Stimulated activated CD8-positive, alpha-beta memory T cell treated with anti-CD3 and anti-CD28 coated beads, Interleukin-12 subunit alpha, Interleukin-12 subunit beta, amount 100 ng/mL, for 24 hours (primary cell): ENCODE measurements around the gene ACTN2.

ENCODE experiments used
- DNase-seq: peaks from one replicate; pipeline ENCODE4 v3.0.0-alpha.2; 2020; ENCODE audit errors: extremely low read depth

ACTN2 gene

GRCh38 chr1:236691348-236691747 is 5.0 kb downstream of the ACTN2 start:
- no peak for DNase-seq

DNA sequence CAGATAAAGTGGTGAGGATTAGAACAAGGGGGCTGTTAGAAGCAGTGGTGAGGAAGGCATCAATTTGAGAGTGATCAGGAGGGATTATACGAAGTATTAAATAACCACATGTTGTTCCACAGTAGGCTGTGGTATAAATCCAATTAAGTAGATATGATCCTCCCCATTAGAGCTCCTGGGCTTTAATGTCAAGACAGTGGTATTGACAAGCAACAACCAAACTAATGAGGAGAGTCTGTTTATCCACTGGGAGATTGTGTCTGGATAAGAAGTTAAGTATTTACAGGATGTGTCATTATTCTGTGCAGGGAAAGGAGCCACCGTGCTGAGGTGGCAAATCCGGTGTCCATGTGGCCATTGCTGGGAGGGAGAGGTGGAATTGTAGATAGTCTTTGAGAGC is 5.8 kb downstream of the ACTN2 start:
- no peak for DNase-seq

GRCh38 chr1:236692742-236693141 is 6.4 kb downstream of the ACTN2 start:
- no peak for DNase-seq

DNA sequence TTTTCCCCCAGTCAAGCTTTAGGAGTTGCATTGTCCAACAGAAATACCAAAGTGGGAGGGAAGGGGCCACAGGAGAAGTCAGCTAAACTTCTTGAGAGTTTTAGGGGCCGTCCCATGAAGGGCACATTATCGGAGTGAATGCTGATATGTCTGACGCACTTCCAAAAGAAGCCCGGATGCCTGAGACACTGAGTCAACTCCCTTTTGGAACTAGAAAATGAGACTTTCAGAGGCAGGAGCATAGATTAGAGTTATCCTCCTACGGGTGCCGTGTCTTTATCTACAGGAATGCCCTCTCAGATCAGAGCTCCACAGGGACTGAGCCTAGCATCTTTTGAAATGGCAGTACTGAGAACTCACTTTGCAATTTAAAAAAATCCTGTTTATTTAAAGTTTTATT is 13.1 kb downstream of the ACTN2 start:
- DNase-seq = no peak

GRCh38 chr1:236700903-236701302 is 14.6 kb downstream of the ACTN2 start:
- DNase-seq = no peak

DNA sequence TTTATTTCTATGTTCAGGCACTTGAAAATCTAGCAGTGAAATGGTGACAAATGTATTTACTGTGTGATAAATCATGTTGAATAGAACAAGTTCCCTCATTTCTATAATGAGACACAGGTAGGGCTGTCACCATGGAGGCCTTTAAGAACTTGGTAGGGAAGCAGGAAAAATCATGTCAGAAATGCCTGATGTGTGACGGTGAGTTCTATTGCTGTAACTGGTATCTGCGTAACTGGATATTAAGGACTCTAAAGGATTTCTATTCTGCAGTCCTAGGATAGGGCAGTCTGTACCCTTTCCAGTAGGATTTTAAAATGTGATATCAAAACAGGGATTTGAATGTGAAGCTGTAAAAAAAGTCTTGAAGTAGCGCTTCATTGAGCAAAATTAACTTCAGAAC is 15.5 kb downstream of the ACTN2 start:
- DNase-seq = no peak

- no peak for DNase-seq
Measured at GRCh38 chr1:236702791-236703394, 16.6 kb downstream of the ACTN2 start.

- no peak for DNase-seq
Measured at GRCh38 chr1:236705771-236706170, 19.5 kb downstream of the ACTN2 start.

GRCh38 chr1:236706183-236706582 is 19.9 kb downstream of the ACTN2 start:
- no peak for DNase-seq

GRCh38 chr1:236710328-236710892 is 24.1 kb downstream of the ACTN2 start:
- no peak for DNase-seq

- DNase-seq = no peak
Measured at GRCh38 chr1:236716160-236716559, 29.9 kb downstream of the ACTN2 start.

DNA sequence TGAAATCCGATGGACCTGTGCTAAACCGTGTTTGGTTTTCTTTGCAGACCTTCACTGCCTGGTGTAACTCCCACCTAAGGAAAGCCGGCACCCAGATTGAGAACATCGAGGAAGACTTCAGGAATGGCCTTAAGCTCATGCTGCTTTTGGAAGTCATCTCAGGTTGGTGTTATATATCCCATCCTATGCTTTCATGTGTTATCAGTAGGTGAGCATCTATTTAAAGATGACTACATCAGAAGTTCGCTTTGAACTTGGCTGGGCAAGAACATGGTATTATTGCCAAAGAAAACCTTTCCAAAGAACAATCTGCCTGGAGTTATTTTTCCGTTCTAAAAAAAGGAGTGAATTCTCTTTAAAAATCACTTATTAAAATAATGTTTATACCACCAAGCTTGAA is 31.5 kb downstream of the ACTN2 start:
- DNase-seq = no peak

DNA sequence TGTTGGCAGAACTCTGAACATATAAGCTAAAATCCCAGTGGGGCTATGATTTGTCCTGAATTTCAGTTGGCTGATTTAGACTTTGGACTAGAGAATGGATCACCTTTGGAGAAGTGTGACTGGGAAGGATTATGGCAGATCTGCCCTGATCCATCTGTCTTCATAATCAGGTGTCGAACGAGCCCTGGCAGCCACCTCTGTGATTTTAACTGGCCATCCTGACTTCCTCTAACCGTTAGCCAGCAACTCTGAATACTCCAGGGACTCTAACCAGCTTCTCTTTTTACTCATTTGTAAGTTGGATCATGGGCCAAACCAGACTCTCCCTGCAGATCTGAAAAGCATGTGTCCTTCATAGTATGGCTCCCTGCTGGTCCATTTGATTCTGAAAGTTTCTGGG is 32.0 kb downstream of the ACTN2 start:
- no peak for DNase-seq

DNA sequence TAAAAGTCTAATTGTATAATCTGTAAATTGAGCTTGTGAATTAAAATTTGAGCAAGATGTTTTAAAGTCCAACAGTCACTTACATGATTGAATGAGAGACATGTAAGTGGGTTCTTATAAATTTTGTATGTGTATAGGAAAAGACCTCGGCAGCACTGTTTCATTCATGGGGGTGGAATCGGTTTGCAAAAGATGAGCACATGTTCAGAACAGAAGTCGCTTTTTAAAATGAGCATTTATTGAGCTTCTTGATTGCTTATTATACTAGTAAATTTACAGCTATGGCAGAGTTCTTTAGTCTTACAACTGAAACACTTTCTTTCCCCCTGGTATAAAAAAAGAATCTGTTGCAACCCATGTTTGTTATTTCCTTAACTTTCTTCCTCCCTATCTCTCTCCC is 33.9 kb downstream of the ACTN2 start:
- no peak for DNase-seq

DNA sequence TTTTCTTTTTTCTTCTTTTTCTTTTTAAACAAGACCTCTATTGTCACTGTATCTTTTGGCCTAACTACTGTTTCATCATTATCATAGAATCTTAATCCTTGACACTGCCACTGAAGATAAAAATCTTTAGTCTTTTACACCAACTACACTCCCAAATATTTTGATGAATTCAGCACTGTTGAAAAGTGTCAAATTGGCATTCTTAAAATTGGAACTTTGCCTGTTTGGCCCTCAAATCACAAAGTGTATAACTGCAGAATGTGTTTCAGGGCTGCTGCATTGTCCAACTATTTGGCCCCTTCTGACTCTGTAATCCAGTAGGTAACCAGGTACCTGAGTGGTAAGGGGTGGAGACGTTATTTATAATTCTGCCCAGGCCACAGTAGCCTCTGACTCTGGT is 34.3 kb downstream of the ACTN2 start:
- no peak for DNase-seq

DNA sequence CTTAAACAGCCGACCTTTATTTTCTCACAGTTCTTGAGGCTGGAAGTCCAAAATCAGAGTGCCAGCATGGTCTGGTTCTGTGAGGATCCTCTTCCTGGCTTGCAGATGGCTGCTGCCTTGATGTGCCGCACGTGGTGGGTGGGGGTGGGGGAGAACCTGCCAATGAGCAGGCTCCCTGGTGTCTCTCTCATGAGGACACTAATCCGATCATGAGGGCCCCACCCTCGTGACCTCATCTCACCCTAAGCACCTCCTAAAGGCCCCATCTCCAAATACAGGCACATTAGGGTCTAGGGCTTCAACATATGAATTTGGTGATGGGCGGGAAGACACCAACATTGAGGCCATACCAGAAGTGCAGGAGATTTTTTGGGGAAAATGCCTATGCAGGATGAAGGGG is 37.8 kb downstream of the ACTN2 start:
- DNase-seq = no peak

GRCh38 chr1:236724506-236724905 is 38.2 kb downstream of the ACTN2 start:
- no peak for DNase-seq

- DNase-seq = no peak
Measured at GRCh38 chr1:236725668-236726067, 39.4 kb downstream of the ACTN2 start.

- no peak for DNase-seq
Measured at GRCh38 chr1:236727521-236727920, 41.2 kb downstream of the ACTN2 start.

DNA sequence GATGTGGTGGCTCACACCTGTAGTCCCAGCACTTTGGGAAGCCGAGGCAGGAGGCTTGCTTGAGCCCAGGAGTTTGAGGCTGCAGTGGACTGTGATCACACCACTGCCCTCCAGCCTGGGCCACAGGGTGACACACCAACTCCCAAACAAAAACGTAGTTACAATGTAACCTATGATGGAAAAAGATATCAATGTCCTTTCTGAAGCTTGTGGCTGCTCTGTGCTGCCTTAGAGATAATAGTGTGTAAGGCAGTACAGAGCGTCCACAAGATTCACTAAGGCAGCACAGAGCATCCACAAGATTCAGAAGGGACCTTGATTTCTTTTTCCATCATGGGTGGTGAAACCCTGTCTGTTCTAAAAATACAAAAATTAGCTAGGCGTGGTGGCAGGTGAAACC is 42.5 kb downstream of the ACTN2 start:
- no peak for DNase-seq

DNA sequence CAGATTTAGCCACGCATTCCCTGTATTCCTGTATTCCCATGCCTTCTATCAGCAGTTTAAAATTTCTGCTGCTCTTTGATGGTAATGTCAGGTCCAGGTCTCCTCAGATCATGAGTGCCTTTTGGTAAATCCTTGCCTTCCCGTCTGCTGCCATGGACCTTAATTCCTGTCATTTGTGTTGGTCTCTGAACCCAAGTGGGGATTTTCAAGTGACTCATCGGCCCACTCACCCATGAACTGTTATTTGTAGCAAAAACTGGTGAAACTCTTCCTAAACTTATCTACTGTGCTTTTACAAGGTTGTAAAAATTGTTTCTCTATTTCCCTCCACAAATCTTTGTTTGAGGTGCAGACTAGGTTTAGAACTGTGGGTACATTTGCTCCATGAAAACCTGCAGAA is 47.4 kb downstream of the ACTN2 start:
- no peak for DNase-seq

DNA sequence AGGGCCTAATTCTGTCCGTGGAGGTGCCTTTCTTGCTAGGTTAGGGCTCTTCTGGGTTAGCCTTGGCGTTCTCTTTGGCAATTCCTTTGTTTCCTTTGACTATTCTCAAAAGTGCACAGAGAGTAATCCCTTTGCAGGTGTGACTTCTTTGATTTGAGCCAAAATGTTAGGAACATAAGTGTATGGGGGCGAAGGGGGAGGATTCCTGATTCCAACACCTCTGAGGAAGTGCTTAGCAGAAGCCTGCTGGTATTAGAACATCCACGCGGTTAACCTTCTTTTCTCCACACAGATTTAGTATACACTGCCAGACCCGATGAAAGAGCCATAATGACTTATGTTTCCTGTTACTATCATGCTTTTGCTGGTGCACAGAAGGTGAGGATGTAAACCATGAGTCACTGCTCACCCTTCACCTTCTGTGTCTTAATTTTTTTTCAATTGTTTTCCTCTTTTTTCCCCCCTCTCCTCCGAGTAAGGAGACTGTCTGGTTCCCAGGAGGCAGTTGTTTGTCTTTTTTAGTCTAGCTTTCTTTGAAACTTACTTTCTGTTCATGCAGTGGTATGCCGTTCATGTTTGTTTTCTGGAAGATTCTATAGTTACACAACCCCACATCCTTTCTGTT is 48.0 kb downstream of the ACTN2 start:
- DNase-seq = no peak

GRCh38 chr1:236736761-236737160 is 50.5 kb downstream of the ACTN2 start:
- no peak for DNase-seq

- DNase-seq = no peak
Measured at GRCh38 chr1:236741753-236742152, 55.5 kb downstream of the ACTN2 start.
